Measurements from ENCODE around the gene CFL1. TPM values are rescaled to one million over a fixed set of nuclear protein-coding genes. Genes with fewer than 3 reads are reported as not detected.
A peak's percentile ranks its signal among the peaks of the same experiment; 100 is the strongest.
"Not testable (repeated sequence)": the region's sequence is repeated elsewhere in the genome, so short reads cannot be mapped to it uniquely, and the experiment has no call there.

CFL1 gene
- polyA plus RNA-seq, 5 donors = 574 to 838 (median 723) TPM

GRCh38 chr11:65847746-65848145, 10.2 kb downstream of the CFL1 start:
- no peak for DNase-seq

DNA sequence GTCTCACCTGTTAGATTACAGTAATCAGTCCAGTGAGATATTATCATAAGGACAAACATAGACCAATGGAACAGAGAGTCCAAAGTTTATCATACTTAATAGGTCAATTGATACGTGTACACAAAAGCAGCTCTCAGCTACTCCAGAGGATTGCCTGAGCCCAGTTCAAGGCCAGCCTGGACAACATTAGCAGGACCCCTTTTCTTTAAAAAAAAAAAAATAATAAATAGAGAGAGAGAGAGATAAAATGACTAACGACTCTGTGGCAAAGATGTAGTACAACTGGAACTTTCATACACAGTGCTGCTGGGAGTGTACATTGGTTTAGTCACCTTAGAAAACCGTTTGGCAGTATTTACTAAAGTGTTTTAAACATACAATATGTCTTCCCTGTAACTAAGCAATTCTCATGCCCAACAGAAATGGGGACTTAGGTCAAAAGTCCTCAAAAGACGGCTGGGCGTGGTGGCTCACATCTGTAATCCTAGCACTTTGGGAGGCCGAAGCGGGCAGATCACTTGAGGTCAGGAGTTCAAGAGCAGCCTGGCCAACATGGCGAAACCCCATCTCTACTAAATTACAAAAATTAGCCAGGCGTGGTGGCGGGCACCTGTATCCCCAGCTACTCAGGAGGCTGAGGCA, 13.6 kb downstream of the CFL1 start:
- no peak for DNase-seq

- no peak for DNase-seq
Observed at GRCh38 chr11:65843811-65844210, 14.2 kb downstream of the CFL1 start.

DNA sequence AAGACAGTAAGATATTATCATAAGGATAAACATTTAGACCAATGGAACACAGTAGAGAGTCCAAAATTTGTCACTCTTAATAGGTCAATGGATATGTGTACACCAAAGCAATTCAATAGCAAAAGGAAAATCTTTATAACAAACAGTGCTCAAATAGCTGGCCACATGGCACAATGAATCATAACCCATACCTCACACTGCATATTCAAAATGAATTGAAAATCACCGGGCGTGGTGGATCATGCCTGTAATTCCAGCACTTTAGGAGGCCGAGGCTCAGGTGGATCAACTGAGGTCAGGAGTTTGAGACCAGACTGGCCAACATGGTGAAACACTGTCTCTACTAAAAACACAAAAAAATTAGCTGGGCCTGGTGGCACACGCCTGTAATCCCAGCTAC, 15.8 kb downstream of the CFL1 start:
- no peak for DNase-seq

- no peak for DNase-seq
Observed at GRCh38 chr11:65834202-65834601, 23.8 kb downstream of the CFL1 start.

DNA sequence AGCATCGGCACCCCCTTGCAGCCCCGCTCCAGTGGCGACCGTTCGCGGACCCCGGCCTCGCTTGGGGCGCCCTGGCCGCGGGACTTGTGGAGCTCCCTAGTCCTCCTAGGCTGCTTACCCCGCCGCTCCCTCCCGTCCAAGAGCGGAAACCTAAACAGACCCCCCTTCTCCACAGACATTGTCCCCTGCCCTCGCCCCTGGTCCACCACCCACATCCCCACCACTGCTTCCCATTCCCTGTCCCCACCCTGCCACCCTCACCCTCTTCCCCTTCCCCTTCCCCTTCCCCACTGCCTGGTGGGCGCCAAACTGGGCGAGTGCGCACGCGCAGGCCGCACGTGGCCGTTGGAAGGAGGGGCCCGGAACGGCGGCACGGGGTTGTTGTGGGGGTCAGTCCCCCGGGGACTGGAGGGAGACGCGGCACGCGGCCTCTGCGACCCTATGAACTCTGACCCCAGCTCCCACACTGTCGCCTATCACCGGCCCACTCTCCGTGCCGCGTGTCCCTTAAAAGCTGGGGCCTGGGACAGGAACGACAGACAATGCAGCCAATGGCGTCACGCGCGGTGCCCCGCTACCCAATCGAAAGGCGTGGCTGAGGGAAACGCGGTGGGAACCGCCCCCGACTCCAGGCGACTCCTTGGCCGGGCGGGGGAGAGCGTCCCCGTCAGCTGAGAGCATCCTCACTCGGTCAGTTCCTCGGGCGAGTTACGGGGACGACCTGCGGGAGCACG, 24.5 kb downstream of the CFL1 start, which contains the start of gene SNX32:
SNX32 (plus strand) TSS at position 667 of the 734 bp plus-strand sequence. CDS start 103 bp downstream, outside the sequence.
- DNase-seq = peak; percentile 93 to 94

- DNase-seq = not testable (repeated sequence)
Observed at GRCh38 chr11:65832231-65832630, 25.7 kb downstream of the CFL1 start.

DNA sequence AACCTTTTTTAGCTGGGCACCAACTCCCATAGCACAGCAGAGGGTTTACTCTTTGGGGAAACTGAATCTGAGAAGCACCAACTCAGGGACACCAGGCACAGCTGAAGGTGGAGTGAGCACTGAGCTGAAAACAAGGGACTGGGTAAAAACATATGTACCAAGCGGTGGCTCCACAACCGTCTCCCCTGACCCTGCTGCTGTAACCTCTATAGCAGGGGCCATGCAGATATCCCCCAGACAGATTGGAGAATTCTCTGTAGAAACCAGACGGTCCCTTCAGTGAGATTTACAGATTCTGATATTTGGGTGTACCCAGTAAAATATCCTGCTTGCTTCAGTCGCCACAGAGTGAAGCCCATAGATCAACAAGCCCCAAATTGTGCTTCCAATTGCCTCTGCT, 28.5 kb downstream of the CFL1 start:
- no peak for DNase-seq

GRCh38 chr11:65826984-65827735, 30.8 kb downstream of the CFL1 start:
- DNase-seq = no peak

- peak; percentile 25 to 29 for DNase-seq
Observed at GRCh38 chr11:65822776-65823528, 35.0 kb downstream of the CFL1 start.

- DNase-seq = no peak
Observed at GRCh38 chr11:65821107-65821506, 36.9 kb downstream of the CFL1 start.

- DNase-seq = peak; percentile 81 to 90
Observed at GRCh38 chr11:65817835-65818680, 39.9 kb downstream of the CFL1 start.

GRCh38 chr11:65817312-65817834, 40.6 kb downstream of the CFL1 start:
- peak in 1 of 2 donors; percentile 55 for DNase-seq

DNA sequence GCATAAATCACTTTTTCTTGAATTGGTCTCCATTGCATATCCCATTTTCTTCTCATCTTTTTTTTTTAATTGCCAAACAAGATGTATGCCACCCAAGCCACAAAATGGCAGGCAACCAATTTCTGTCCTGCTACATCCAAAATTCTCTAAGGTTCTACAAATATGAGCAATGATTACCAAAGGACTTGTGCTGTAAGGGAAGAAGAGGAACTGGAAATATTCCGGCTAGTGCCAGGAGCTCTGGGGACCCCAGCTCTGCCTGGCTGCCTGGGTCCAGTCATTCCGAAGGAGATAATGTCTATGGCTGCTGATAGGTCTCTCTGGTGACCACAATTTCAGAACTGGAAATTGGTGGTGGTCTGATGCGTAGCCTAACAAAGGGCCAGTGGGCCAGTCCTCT, 41.3 kb downstream of the CFL1 start:
- DNase-seq = no peak

- DNase-seq = no peak
Observed at GRCh38 chr11:65814986-65815565, 42.9 kb downstream of the CFL1 start.

GRCh38 chr11:65814131-65814985, 43.6 kb downstream of the CFL1 start:
- no peak for DNase-seq

DNA sequence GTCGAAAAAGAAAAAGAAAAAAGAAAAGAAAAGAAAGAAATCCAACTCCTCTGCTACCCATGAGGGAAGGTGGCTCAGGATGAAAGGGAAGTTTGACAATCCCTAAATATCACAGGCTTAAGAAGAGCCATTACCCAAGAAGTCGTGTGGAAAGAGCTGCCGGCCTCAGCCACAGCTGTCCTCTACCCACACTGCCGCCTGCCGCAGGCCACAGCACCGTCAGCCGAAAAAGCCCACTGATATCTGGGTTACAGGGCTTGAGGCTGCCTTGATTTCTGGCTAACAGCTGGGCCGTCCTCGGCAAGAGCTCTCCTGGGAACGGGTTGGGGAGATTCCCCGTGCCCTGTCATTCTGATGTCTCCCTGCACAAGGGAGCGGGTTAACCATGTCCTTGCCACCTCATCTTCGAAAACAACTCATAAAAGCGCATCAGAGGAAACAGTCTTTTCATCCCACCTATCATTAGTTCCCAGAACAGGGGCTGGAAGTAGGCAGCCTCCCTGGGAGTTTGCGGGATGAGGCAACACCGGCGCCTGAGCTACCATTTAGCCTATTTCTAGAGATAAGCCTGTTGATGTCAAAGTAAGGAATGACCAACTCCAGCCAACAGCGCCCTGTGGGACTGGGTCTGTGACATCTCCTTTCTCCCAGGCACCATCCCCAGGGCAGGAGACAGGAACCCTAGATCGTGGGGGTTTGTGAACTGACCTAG, 46.1 kb downstream of the CFL1 start:
- no peak for DNase-seq

- no peak for DNase-seq
Observed at GRCh38 chr11:65810046-65810868, 47.7 kb downstream of the CFL1 start.

Measured in right lung (tissue), 5 donors.